Measurements from ENCODE around the gene ULK3.

ULK3 gene

DNA sequence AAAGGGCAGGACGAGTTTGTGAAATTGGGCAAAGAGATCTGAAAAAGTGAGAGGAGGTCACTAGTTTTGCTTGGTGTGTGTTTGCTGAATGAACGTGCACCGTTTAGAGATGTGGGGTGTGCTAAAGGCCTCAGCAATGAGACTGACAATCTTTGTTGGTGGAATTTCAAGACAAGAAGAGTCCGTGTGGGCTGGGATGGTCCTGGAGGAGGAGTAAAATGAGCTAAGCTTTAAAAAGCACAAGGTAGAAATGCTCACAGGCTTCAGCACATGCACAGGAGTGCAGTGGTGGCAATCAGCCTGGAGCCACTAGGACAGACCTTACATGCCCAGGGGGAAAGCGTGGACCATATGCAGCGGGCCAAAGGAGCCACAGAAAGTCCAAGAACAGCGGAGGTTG lies 18.0 kb downstream of the ULK3 start:
- DNase-seq (ENCODE audit: extremely low read depth in 1 of 2, low read depth in 1 of 2): no peak

DNA sequence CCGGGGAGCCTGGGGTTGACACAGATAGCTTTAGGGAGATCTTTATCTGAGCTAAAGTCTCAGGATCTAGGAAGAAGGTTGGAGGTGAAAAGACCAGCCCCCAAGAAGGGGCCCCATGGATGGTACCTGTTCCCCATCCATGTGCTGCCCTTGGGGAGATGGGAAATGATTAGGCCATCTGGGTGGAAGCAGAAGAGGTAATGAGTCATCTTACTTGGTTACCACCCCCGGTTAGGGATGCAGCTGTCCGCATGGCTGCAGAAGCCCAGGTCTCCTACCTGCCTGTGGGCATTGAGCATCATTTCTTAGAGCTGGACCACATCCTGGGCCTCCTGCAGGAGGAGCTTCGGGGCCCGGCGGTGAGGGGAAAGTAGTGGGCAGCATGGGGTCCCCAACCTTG lies 19.6 kb downstream of the ULK3 start:
- no peak for DNase-seq (ENCODE audit: extremely low read depth in 1 of 2, low read depth in 1 of 2)

DNA sequence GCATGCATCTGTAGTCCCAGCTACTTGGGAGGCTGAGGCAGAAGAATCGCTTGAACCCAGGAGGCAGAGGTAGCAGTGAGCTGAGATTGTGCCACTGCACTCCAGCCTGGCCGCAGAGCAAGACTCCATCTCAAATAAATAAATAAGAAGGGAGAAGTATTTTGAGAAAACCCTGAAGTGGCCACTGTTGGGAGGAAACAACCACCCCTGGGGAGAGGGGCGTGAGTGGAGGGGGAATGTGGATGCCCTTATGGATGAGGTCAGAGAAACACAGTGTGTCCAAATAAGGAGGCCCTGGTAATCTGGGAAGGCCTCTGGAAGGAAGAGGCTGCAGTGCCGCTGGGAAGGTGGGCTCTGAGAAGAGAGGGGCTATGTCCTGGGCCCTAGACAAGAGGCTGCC lies 20.7 kb downstream of the ULK3 start:
- DNase-seq (ENCODE audit: extremely low read depth in 1 of 2, low read depth in 1 of 2): no peak

DNA sequence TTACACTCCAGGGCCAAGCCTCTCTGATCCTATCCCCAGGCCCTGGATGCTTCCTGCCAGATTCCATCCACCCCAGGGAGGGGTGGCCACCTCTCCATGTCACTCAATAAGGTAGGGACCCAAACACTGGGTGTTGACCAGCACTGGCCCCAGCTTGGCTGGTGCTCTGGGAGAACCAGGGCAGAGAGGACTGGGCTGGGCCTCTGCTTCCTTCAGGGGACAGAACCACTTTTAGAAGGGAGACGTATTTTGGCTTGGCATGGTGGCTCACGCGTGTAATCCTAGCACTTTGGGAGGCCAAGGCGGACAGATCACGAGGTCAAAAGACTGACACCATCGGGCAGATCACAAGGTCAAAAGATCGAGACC lies 21.2 kb downstream of the ULK3 start:
- no peak for DNase-seq (ENCODE audit: extremely low read depth in 1 of 2, low read depth in 1 of 2)

DNA sequence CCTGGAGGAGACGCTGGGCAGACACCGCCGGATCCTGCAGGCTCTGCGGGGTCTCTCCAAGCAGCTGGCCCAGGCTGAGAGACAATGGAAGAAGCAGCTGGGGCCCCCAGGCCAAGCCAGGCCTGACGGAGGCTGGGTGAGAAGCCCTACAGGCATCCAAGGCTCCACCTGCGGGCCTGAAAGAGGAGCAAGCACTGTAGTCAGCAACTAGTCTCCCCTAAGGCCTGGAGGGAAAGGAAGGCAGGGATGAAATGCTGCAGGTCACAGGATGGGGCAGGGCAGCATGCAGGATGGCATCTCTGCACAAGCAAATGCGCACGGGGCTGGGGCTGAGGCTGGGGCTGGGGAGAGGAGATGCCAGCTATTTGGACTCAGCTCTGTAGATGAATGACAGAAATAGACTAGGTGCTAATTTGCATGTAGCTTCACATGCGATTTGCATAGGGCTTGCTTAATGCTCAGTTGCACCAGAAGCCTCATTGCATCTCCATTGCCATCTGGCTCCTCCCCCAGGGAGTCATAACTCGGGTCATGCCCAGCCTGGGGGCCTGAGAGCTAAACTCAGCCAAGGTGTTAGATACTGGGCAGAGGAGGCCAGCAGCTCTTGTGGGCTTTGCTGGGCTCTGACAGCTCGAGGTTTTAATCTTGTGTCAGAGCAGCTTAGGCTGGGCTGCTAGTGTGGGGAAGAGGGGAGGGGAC lies 21.7 kb downstream of the ULK3 start:
- DNase-seq (ENCODE audit: extremely low read depth in 1 of 2, low read depth in 1 of 2): no peak

DNA sequence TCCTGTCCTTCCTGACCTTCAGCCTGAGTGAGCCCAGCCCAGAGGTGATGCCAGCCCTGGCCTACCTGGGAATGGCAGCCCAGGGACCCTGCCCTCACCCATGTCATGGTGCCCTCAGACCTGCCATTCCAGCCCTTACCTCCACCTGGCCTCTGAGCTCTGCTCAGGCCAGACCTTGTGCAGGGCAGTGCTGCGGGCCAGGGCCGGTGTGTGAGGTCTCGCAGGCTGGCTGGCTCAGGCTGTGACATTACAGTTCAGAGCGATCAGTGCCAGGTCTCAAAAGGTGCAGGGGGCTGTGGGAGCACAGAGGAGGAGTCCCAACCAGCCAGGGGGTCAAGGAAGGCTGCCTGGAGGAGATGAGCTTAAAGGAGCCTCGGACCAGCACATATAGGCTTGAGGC lies 22.9 kb downstream of the ULK3 start:
- DNase-seq (ENCODE audit: extremely low read depth in 1 of 2, low read depth in 1 of 2): no peak

DNA sequence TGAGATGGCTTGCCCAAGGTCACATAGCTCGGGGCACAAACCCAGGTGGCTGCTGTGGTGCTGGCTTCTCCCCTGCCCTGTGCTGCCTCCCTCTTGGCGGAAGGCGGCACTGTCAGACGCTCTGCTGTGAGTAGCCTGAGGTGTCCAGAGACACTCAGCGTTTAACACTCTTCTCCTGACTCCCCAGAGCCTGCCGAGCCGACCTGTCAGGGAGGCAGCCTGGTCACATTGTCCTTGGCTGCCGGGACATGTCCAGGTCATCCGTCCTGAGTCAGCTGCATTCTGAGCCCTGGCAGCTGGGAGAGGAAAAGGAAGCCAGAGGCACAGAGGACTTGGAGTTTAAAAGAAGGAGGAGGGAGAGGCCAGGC lies 25.6 kb downstream of the ULK3 start:
- no peak for DNase-seq (ENCODE audit: extremely low read depth in 1 of 2, low read depth in 1 of 2)

DNA sequence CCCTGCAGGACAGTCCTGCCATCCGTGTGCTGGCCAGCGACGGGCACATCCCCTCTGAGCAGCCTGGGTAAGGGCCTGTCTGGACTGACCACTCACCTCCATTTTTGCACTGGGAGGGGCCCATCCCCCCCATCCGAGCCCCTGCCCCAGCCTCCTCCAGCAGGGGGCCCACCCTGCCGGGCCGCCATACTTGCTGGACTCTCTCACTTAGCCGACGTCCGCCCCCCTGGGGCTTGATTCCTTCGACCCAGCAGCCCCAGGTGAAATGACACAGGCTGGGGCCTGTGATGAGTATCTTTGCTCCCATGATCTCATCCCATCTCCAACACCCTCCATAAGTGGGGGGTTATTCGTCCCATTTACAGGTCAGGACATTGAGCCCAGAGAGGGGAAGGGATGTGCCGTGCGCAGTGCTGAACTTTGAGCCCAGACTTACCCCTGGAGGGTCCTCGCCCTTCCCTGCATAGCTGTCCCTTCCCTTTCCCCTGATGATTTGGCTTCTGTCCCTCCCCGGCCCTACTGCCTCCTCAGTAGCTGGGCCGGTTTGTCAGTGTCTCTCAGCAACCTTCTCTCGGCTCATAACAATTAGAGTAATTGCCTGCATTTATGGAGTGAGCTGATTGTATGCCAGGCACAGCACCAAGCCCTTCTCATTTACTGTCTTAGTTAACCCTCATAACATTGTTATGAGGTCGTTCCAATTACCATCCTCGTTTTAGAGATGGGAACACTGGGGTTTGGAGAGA lies 26.2 kb downstream of the ULK3 start:
- no peak for DNase-seq (ENCODE audit: extremely low read depth in 1 of 2, low read depth in 1 of 2)

DNA sequence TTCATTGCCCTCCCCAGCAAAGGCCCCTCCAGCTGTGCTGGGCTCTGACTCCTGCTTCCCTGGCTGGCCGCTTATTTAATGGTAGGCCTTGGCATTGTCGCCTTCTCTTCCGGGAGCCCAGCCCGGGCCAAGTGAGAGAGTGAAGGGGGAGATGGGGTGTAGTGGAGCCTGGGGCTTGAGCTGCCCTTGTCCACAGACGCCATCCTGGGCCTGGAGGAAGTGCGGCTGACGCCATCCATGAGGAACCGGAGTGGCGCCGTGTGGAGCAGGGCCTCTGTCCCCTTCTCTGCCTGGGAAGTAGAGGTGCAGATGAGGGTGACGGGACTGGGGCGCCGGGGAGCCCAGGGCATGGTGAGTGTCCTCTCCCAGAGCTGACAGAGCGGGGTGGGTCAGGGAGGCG lies 27.0 kb downstream of the ULK3 start:
- no peak for DNase-seq (ENCODE audit: extremely low read depth in 1 of 2, low read depth in 1 of 2)

DNA sequence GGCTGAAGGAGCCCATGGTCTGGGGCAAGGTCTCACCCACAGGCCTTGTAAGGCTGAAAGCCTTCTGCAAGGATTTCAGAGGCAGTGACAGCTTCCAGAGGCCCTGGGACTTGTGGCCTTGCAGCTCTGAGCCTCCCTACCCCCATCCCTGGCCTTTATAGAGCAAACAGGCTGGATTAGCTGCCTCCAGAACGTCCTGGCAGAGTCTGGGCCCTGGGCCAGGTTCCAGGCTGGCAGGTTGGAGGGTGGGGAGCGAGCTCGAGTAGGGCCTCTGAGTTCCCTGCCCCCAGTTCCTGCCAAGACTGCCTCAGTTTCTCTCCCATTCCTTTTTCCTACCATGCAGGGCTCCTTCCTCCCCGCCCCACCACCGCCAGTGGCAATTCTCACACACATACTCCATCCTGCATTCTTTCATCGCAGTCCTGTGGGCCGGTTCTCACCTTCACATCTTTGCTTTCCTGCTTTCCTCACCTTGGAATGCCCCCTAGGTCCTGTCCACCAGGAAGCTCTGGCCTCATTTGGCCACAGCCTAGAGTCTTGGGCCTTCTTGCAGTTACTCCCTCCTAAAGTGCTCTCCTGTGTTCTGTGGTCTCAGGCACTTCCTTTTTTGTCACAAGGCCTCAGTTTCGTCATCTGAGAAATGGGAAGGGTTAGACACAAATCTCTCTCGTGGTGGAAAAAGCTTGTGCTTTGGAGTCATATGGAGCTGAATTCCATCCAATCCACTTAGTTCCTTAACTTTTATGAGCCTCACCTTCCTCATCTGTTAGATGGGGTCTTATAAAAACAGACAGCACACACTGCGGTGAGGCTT lies 27.6 kb downstream of the ULK3 start:
- no peak for DNase-seq (ENCODE audit: extremely low read depth in 1 of 2, low read depth in 1 of 2)

DNA sequence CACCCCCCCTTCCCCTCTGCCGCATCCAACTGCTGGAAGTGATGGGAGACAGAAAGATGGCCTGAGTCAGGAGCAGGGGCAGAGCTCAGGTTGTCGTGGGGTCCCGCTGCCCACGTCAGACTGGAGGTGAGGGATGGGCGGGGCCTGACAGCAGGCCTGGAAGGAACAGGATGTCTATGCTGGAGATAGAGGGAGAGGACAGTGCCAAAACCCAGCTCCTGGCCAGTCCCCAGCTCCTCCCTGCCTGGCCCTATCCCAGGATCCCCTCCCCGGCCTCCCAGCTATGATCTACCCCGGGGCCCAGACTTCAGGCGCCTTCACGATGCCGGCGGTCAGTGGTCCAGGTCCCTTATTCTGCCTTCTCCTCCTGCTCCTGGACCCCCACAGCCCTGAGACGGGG lies 30.4 kb downstream of the ULK3 start, which contains the start of gene LMAN1L:
LMAN1L (plus strand) TSS at position 303 of the 400 bp plus-strand sequence; CDS start at position 323, 20 bp downstream.
- DNase-seq (ENCODE audit: extremely low read depth in 1 of 2, low read depth in 1 of 2): no peak

DNA sequence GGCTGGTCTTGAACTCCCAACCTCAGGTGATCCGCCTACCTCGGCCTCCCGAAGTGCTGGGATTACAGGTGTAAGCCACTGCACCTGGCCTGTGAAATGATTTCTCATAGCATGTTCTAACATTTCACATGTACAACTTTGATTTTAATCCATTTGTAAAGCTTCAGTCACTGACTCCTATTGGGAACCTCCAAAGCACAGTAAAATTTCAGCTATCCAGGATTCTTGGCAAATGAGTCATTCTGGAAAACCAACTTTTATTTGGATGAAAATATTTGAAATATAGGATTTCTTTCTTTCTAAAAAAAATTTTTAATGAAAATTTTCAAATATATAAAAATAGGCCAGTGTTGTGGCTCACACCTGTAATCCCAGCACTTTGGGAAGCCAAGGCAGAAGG lies 33.0 kb downstream of the ULK3 start:
- DNase-seq (ENCODE audit: extremely low read depth in 1 of 2, low read depth in 1 of 2): no peak

DNA sequence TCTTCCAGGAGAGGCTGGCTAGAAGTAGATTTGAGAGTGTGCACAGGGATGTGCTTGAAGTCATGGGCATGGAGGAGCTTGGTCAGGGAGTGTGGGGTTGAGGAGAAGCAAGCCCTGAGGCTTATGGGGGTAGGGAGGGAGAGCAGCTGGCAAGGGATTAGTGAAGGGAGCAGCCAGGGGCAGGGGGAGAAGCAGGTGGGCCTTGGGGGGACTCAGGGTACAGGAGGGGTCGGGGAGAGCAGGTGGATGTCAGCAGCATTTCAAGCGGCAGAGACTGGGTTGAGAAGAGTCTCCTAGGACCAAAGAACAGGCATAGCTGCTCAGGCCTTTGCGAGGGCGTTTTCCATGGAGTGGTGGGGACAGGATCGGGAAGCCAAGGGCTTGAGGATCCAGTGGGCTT lies 33.7 kb downstream of the ULK3 start:
- DNase-seq (ENCODE audit: extremely low read depth in 1 of 2, low read depth in 1 of 2): no peak

DNA sequence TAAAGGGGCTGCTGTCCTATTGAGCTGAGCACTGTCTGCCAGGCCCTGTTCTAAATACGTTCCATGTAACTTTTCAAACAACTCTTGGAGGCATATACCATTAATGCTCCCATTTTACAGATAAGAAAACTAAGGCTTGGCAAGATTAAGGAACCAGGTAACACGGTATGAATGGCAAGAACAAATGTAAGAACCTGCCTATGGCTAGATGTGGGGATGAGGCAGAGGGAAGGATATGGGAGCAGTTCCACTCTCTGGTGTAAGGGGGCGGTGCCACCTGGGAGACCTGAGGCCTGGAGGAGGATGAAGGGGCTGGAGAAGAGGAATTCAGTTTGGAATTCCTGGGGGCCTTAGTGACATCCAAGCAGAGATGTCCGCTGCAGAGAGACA lies 34.1 kb downstream of the ULK3 start:
- no peak for DNase-seq (ENCODE audit: extremely low read depth in 1 of 2, low read depth in 1 of 2)

DNA sequence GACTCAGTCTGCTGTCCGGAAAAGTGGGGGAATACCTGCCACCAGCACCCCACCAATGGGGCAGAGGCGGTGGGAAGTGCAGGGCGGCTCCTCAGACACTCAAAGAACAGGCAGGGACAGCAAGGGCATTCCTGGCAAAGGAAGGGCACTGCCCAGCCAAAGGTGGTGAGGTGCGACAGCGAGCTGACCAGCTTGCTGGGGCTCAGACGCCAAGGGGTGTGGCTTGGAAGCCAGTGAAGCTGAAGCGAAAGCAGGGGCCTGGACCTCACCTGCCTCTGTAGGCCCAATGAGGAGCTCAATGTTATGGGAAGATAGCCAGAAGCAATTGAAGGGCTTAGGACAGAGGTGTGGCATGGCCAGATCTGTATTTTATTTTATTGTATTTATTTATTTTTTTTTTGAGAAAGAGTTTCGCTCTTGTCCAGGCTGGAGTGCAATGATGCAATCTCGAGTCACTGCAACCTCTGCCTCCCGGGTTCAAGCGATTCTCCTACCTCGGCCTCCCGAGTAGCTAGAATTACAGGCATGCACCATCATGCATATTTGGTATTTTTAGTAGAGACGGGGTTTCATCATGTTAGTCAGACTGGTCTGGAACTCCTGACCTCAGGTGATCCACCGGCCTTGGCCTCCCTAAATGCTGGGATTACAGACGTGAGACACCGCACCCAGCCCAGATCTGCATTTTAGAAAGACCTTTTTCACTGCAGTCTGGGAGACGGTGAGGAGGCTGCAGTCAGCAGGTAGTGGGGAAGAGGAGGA lies 34.7 kb downstream of the ULK3 start:
- no peak for DNase-seq (ENCODE audit: extremely low read depth in 1 of 2, low read depth in 1 of 2)

DNA sequence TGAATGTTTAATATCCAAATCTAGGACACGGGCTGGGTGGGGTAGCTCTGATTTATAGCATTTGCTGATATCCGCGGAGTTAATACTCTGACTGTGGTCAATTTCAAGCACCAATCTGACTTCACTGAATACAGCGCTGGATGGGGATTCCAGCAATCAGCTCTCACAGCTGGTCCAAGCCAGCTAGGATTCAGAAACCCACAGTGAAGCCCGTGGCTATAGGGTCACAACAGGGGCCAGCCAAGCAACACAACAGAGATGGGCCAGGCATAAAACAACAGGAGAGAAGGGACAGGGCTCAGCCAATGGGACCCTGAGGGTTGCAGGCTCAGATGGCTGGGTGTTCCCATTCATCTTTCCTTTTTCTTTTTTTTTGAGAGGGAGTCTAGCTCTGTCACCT lies 35.7 kb downstream of the ULK3 start:
- no peak for DNase-seq (ENCODE audit: extremely low read depth in 1 of 2, low read depth in 1 of 2)

DNA sequence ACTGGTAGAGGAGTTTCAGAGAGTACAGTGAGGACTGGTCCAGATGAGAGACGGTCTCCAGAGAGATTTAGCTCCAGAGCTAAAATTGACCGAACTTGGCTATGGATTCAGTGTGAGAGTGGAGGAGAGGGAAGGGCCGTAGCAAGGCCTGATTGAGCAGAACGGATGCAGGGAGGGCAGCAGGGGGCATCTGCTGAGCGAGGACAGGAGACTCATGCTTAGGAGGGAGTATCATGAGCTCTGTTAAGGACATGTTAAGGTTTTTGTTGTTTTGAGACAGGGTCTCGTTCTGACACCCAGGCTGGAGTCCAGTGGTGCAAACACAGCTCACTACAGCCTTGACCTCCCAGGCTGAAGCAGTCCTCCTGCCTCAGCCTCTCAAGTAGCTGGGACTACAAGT lies 38.0 kb downstream of the ULK3 start:
- DNase-seq (ENCODE audit: extremely low read depth in 1 of 2, low read depth in 1 of 2): no peak

DNA sequence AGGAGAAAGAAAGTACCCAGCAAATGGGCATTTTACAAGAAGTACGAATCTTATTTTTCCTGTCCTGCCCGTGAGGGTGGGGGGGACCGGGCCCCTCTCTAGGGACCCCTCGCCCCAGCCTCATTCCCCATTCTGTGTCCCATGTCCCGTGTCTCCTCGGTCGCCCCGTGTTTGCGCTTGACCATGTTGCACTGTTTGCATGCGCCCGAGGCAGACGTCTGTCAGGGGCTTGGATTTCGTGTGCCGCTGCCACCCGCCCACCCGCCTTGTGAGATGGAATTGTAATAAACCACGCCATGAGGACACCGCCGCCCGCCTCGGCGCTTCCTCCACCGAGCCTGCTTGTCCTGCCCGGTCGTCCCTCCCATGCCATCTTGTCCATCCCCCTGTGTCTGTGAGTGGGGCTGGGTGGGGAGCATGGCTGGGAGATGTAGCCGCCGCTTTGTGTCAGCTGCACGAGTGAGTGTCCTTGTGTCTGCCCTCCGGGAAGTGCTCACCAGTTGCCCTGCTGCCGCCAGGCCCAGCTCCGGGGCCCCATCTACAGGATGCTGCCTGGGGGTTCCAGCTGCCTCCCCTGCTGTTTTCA lies 40.0 kb downstream of the ULK3 start:
- DNase-seq (ENCODE audit: extremely low read depth in 1 of 2, low read depth in 1 of 2): no peak

DNA sequence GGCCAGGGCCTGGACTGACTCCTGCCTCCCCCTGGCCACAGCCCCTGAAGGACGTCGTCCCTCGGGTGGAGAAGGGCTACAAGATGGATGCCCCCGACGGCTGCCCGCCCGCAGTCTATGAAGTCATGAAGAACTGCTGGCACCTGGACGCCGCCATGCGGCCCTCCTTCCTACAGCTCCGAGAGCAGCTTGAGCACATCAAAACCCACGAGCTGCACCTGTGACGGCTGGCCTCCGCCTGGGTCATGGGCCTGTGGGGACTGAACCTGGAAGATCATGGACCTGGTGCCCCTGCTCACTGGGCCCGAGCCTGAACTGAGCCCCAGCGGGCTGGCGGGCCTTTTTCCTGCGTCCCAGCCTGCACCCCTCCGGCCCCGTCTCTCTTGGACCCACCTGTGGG lies 40.7 kb downstream of the ULK3 start:
- DNase-seq (ENCODE audit: extremely low read depth in 1 of 2, low read depth in 1 of 2): no peak

DNA sequence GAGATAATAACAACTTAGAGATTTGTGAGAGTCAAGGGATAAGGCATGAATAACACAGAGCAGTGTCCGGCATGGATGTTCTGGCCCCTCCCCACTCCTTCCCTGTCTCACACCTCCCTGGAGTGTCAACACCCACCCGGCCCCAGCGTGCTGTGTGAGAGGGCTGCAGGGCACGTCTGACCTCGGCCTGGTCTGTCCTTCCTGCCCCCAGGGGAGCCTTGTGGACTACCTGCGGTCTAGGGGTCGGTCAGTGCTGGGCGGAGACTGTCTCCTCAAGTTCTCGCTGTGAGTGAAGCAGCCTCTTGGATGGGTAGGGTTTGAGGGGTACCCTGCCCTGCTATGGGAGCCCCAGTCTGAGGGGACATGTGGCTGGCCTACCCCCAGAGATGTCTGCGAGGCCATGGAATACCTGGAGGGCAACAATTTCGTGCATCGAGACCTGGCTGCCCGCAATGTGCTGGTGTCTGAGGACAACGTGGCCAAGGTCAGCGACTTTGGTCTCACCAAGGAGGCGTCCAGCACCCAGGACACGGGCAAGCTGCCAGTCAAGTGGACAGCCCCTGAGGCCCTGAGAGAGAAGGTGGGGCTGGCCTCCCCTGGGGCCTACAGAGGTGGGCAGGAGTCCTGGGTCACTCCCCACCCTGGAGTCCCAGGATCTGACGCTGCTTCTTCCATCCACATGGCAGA lies 41.5 kb downstream of the ULK3 start:
- no peak for DNase-seq (ENCODE audit: extremely low read depth in 1 of 2, low read depth in 1 of 2)

All from stimulated activated CD8-positive, alpha-beta memory T cell treated with anti-CD3 and anti-CD28 coated beads, Interleukin-7, amount 100 ng/mL, for 48 hours (primary cell).